HG03103 (cell line): ENCODE measurements around the gene ST14.
"Not testable (repeated sequence)": the region's sequence is repeated elsewhere in the genome, so short reads cannot be mapped to it uniquely, and the experiment has no call there.

ENCODE experiments used
- ATAC-seq: cut with Tn5 transposase; IDR thresholded peaks from one replicate; pipeline ENCODE4 v1.9.1; 2021; ENCODE audit warnings: low read depth; ENCODE audit not compliant: unreplicated experiment

ST14 gene

GRCh38 chr11:130218501-130219070, 59.0 kb downstream of the ST14 start:
- ATAC-seq: no peak

GRCh38 chr11:130219148-130219547, 59.6 kb downstream of the ST14 start:
- no peak for ATAC-seq

- ATAC-seq: no peak
Measured at GRCh38 chr11:130220311-130221035, 60.9 kb downstream of the ST14 start.

GRCh38 chr11:130223291-130223971, 63.8 kb downstream of the ST14 start:
- no peak for ATAC-seq

- ATAC-seq: no peak
Measured at GRCh38 chr11:130227373-130227772, 67.8 kb downstream of the ST14 start.

- ATAC-seq: not testable (repeated sequence)
Measured at GRCh38 chr11:130233486-130233885, 73.9 kb downstream of the ST14 start.

- not testable (repeated sequence) for ATAC-seq
Measured at GRCh38 chr11:130233888-130234287, 74.3 kb downstream of the ST14 start.

- ATAC-seq: no peak
Measured at GRCh38 chr11:130234315-130234714, 74.7 kb downstream of the ST14 start.

- ATAC-seq: no peak
Measured at GRCh38 chr11:130237282-130238006, 77.9 kb downstream of the ST14 start.

GRCh38 chr11:130241713-130242112, 82.1 kb downstream of the ST14 start:
- no peak for ATAC-seq

- peak; percentile 87 for ATAC-seq
Measured at GRCh38 chr11:130243816-130244215, 84.2 kb downstream of the ST14 start.

- no peak for ATAC-seq
Measured at GRCh38 chr11:130244848-130245247, 85.3 kb downstream of the ST14 start.

- ATAC-seq: not testable (repeated sequence)
Measured at GRCh38 chr11:130245375-130245774, 85.8 kb downstream of the ST14 start.

- ATAC-seq: no peak
Measured at GRCh38 chr11:130246270-130246669, 86.7 kb downstream of the ST14 start.

- ATAC-seq: no peak
Measured at GRCh38 chr11:130246738-130247137, 87.2 kb downstream of the ST14 start.

GRCh38 chr11:130247319-130247718, 87.7 kb downstream of the ST14 start:
- ATAC-seq: no peak

GRCh38 chr11:130249371-130249770, 89.8 kb downstream of the ST14 start:
- ATAC-seq: no peak

- not testable (repeated sequence) for ATAC-seq
Measured at GRCh38 chr11:130249929-130250328, 90.3 kb downstream of the ST14 start.

- not testable (repeated sequence) for ATAC-seq
Measured at GRCh38 chr11:130251763-130252162, 92.2 kb downstream of the ST14 start.
